Stimulated activated CD8-positive, alpha-beta memory T cell treated with anti-CD3 and anti-CD28 coated beads, Interleukin-15, amount 100 ng/mL, for 1 hour (primary cell): Measurements from ENCODE around the gene ZNF48.
A peak's percentile ranks its signal among the peaks of the same experiment; 100 is the strongest.

Source experiments
- DNase-seq: peaks from one replicate; pipeline ENCODE4 v3.0.0-alpha.2; 2020; ENCODE audit warnings: low read depth

The ZNF48 gene

DNA sequence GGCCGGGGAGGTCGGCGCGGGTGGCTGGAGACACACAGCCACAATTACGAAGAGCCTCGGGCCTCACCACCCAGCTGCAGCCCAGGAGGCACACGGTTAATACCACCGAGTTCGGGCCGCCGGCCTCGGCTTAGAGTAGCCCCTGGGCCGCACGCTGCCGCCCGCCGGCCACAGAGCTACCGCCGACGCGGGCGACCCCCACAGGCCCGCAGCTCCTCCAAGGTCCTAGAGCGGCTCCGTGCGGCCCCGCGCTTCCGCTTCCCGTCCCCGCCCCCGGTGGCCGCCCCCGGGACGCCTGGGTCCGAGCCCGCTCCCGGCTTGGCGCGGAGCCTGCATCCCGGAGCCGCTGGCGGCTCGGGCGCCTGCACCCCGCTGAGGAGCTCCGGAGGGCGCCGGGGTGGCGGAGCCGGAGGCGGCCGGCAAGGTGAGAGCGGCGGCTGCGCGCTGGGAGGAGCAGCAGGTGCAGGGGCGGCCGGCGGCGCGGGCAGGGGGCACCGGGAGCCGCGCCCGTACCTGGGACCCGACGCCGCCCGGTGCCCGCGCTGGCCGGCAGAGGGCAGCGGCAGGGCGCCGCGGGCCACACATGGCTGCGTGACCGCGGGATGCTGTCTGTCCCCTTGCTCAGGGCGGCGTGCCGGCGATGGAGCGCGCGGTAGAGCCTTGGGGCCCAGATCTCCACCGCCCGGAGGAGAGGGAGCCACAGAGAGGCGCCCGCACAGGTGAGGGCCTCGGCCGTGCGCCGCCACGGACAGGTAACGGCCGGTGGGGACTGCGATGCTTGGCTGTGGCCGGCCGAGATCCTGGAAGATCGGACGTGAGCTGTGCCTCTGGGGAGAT is at the start of gene ZNF48:
TSS of gene ZNF48 (plus strand) at position 266 of the 837 bp plus-strand sequence. CDS start at position 641, 375 bp downstream.
- DNase-seq = peak; percentile 10

DNA sequence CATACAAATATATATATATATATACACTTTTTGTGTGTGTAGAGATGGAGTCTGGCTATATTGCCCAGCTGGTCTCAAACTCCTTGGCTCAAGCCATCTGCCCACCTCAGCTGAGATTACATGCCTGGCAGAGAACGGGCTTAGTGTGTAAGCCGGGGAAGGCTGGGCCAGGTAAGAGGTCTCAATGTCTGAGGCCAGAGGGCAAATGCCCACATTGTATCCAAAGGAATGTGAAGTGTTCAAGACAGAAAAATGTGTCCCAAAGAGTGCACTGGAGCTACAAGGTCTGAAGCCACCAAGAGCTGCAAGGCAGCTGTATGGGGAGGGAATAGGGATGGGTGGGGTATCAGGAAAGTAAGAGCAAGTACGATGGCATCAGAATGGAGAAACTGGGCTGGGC is 48.9 kb upstream of the ZNF48 start:
- no peak for DNase-seq

DNA sequence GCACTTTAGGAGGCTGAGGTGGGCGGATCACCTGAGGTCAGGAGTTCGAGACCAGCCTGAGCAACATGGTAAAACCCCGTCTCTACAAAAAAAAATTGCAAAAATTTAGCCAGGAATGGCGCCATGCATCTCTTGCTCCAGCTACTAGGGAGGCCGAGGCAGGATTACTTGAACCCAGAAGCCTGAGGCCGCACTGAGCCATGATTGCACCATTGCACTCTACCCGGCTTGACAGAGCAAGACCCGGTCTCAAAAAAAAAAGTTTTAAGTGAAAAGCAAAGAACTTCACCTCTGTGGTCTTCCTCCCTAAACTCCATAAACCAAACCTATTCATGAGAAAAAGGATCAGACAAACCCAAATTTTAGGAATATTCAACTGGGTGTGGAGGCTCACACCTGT is 47.1 kb upstream of the ZNF48 start:
- no peak for DNase-seq

DNA sequence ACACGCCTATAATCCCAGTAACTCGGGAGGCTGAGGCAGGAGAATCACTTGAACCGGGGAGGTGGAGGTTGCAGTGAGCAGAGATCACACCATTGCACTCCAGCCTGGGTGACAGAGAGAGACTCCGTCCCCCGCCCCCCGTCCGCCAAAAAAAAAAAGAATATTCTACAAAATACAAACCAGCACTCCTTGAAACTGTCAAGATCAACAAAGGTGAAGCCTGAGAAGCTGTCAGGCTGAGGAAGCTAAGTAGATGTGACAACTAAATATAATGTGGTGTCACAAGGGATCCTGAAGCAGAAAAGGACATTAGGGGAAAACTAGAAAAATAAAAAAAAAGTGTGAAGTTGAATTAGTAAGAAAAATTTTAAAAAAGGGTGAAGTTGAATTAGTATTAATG is 46.3 kb upstream of the ZNF48 start:
- DNase-seq = no peak

DNA sequence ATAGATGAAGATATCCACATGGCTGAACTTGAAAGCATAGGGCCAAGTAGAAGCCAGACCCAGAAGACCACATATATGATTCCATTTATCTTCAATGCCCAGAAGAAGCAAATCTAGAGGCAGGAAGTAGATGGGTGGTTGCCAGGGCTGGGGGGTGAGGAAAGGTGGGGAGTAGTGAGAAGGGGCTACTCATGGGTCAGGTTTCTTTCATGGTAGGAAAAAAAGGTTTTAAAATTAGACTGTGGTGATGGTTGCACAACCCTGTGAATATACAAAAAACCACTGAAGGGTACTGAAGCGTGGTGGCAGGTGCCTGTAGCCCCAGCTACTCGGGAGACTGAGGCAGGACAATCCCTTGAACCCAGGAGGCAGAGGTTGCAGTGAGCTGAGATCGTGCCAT is 45.5 kb upstream of the ZNF48 start:
- DNase-seq = no peak

DNA sequence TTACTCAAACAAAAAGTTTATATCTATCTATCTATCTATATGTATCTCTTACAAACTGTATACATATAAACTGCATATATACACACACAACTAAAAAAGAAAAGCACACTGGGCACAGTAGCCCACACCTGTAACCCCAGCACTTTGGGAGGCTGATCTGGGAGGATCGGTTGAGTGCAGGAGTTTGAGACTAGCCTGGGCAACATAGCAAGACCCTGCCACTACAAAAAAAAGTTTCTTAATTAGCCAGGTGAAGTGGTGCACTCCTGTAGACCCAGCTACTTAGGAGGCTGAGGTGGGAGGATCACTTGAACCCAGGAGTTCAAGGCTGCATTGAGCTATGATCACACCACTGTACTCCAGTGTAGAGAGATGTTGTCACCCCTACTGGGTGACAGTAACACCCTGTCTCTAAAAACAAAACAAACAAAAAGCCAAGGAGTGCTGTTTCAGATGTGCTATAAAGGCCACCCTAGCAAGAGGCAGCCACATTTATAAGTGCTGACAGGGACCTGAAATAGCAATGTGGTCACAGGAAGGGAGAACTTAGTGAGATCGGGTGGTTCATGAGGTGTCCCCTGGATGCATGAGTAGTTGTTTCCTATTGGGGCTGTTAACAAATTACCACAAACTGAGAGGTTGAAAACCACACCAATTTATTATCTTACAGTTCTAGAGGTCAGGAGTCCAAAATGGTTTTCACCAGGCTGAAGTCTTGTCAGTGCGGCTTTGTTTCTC is 44.9 kb upstream of the ZNF48 start:
- DNase-seq = no peak

DNA sequence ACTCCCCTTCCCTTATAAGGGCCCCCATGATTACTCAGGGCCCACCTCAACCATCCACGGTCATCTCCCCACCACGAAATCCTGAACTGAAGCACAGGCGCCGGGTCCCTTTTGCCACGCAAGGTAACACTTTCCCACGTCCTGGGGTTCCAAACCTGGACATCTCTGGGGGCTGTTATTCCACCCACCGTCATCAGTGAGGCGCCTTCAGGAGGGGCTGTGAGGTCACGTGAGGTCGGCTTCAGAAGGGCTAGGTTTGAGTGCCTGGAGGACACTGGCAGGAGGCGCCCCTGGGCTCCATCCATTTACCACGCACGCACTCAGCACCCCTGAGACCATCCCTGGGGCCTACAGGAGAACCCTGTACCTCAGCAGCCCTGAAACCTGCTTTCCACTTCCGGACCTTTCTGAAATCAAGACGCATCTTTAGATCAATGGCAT is 44.2 kb upstream of the ZNF48 start:
- no peak for DNase-seq

DNA sequence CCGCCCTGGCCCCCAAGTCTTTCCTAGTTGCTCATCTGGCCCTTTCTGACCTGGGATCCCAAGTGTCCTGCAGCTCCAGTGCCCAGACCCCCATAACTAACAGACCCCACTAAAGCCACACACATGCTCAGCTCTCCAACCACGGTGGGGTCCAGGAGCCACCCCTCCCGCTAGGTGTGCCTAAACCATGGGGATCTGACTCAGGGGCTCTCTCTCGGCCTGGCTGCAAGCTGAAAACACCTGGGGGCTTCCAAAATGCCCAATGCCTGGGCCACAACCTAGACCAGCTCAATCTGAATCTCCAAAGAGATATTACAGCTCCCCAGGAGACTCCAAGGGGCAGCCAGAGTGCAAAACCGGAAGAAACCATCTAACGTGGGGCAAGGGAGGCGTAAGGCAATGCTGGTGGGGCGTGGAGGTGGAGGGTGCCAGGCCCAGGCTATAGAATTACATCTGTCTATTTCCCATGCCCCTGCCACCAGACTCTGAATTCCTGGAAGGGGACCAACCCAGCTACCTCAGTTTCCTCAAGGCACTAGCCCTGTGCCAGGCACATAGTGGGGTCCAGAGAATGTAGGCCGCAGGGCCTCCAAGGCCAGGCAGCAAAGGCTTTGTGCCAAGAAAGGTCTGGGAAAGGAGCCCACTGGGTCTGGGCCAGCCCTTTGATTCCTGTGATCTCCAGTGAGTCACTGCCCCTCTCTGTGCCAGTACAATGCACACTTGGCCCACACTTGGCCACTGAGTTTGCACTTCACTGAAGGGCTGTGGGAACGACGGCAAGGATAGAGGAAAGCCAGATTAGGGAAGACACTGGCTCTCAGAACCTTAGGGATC is 43.4 kb upstream of the ZNF48 start:
- DNase-seq = no peak

DNA sequence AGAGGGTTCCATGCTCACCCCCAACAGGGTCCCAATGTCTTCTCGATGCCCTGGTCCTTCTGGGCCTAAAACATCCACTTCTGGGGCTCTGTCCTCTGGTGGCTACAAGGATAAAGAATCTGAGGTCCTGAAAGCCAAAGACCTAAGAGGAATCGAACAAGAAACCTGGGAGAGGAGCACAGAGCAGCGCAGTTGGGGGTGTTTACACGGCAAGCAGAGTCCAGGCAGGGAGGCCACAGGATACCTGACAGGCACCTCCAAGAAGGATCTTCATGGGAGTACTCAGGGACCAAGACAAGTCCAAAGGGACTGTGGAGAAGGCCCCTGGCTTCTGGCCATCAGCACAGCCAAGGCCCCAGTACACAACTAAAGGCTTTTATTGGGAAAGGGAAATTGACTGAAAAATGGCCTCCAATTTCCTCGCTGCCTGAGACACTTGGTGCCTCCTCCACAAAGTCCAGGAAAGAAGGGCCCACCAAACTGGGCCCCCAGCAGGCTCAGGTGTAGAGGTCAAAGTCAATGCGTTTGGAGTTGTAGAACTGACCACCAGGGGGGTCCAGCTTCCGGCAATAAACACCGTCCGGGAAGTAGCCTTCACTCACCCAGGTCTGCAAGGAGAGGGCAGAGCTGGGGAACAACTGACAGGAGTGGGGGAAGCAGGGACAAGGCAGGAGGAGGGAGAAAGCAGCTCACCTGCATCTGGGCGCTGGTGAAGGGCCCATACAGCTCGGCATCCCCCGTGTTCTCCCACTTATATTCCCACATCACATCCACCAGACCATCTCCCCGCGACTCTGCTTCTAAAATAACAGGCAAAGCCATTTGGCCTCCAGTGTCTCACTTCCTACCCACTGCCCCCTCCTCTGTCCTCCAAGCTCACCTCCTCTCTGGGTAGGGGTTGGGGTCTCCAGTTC is 42.5 kb upstream of the ZNF48 start:
- DNase-seq = no peak

DNA sequence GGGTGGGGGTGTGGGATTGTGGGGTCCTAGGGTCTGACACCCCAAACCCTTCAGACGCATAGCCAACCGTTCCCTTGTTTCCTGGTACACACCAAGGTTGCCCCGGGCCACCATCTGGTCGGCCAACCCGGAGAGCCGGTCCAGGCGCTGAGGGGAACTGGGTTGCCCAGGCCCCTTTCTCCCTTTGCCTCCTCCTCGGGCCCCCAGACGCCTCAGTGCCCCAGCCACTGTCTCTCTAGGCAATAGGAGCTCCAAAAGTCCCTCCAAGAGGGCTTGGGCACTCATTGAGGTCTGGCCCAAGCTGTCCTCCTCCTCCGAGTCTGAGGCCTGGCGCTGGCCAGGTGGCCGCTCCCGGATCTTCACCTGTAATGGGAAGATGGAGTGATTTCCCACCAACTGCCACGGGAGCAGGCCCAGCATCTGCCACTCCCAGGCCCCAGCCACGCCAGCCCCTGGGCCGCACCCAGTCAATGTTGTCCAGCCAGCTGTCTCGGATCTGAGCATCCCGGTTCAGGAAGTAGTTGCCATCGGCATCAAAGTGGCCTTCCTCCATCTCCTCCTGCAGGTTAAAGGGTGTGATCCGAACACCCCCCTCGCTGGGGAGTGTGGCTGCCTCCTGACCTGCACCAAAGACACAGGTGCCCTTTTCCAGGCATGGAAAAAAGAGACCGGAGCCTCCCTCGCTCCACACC is 41.6 kb upstream of the ZNF48 start:
- no peak for DNase-seq

DNA sequence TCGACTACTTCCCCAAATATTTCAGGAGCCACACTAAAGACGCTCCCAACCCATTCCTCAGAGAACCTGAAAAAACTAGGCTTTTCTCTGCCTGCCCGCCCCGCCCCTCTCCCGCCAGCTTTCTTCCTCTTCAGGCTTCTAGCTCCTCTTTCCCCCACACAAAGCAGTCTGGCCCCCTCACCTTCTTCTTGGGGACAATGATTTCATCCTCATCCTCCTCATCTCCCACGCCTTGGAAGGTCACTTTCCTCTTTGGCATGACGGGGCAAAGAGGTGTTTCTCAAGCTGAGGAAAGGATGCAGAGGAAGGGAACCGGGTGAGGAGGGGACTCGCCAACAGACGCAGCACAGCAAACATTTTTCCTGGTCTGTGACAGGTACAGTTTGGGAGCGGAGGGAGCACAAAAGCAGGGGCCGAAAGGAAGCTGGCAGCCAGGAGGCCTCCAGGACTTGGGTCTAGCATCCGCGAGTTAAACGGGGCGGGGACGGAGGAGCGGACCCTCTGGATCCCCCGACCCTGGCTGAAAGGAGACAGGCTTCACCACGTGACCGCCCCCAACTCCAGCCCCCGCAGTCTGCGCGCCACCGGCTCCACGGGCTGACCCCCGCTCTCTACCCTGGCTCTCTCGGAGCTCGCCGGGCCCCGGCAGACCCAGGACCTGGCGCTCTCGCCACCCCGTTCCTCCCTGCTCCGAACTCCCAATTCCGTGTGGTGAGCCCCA is 40.6 kb upstream of the ZNF48 start:
- no peak for DNase-seq

DNA sequence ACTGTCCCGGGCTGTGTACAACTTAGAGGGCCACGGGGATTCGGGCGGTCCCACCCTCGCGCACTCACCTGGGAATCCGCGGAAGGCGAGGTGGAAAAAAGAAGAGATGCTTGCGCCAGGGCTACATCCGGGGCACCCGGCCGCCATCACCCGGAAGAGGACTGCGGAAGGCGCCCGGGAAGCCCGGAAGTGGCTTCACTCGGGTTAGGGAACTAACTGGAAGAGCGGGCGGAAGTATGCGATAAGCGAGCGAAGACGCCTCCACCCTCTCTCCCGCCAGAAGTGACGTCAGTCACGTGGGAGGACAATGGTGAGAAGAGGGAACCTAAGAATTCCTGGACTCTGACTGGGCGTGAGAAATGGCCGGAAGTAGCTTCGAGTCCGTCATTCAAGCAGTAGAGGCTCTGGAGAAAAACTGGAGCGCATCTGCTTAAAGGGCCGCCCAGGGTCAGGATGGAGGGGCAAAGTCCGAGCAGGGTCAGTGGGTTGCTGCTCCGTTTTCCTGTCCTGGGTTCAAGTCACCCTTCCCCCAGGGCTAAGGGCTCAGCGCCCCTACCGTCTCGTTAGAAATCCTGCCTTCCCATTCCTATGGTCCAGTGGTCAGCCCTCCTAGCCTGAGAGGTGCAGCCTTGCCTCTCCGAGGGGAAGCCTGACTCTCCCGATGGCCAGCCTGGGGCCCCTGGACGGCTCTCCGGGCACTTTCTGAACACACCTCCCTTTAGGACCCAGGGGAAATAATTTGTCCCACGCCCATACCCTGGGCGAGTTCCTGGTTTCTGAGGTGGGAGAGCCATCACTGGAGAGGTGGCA is 39.9 kb upstream of the ZNF48 start, which contains the start of gene CD2BP2:
TSS of gene CD2BP2 (minus strand) at position 165 of the 810 bp plus-strand sequence. CDS start 627 bp downstream, outside the sequence.
- DNase-seq = peak; percentile 69

DNA sequence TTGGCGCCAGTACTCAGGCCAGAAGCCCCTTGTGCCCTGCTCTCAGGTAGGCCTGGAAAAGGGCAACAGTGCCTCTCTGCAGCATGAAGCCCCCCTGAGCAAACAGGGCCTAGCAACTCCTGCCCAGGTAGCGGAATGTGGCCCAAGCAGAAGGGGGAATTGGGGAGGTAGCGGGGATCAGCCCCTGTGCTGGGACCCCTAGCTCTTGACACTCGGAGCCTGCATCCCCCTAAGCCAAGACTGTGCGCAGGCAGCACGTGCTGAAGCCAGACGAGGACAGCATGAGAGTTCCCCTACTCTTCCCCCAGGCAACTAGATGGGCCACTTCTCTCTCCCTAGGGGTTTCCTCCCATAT is 39.3 kb upstream of the ZNF48 start:
- DNase-seq = no peak

DNA sequence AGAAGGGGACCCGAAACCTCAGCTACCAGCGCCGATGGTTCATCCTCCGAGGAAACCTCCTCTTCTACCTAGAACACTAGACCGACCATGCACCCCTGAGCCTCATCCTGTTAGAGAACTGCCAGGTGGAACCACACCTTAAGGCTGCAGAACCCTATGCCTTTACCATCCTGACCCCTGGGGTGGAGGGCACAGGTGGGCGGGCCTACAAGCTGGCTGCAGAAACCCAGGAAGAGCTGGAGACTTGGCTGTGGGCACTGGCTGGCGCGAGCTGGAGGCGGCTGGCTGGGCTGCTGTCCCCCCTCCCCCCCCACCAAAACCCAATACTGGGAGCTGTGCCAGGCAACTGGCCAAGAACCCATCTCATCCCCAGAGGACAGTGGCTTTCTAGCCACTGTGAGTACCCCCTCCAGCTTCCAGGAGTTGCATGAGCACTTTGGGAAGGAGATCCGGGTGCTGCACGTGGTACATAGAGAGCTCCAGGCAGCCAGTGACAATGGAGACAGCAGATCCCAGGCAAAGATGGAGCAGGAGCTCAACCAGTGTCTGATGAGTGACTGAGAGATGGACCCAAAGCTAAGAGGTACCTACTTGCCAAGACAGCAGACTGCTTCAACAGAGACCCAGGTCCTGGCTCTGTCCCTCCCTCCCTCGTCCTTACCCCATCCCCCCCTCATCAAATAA is 38.7 kb upstream of the ZNF48 start:
- no peak for DNase-seq

DNA sequence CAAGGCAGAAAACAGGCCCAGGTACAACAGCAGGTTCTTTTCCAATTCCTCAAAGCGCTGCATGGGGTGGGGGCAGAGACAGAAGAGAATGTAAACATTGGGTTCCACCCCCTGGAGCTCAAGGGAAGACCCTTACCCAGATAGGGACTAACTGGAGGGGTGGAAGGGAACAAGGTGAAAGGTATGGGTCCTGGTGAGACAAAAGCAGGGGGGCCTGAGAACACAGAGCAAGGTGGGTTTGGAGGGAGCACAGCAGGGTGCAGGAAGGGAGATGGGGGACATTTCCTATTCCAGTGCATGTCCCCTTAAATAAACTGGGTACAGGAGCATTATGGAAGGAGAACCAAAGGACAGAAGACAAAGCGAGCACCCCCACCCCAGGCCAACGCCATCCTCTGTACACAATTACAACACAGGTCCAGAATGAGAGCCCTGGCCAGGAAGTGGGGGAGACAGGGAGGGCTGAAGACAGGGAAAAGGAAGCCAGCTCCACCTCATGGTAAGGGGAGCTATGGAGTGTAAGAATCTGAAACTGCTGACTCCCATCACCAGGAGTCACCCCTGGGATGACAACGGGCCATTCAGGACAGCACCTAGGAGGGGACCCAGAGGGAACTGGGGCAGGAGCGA is 38.0 kb upstream of the ZNF48 start:
- DNase-seq = no peak

DNA sequence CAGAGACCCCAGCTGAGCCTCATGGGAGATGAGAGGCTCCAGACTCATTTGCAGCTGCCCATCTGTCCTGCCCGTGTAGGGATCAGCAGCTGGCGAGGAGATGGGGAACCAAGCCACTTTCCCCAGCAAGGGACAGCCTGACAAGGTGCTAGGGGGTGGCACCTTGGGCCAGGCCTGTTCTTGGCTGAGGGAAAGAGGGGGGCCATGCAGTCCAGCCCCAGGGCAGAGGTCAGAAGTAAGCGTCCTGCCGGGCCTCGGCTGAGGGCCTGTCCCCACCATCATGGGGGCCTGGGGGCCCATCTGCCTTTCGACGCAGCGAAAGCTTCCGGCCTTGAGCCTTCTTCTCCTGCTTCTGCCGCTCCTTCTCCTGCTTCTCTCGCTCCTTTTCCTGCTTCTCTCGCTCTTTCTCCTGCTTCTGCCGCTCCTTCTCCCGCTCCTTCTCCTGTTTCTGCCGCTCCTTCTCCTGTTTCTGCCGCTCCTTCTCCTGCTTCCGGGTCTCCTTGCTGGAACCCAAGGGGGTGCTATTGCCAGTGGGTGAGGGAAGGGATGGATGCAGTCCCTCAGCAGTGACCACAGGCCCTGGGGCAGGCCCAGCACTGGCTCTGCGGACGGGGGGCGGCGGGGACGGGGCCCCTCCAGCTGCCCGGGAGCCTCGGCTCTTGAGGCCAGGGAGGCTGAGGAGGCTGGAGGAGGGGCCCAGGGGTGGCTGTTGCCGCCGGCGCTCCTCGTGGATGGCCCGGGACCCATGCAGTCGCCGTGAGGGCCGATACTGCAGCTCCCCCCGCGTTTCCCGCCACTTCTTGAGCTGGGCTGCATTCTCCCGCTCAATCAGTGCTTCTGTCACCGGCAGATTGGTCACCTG is 37.3 kb upstream of the ZNF48 start:
- DNase-seq = no peak

DNA sequence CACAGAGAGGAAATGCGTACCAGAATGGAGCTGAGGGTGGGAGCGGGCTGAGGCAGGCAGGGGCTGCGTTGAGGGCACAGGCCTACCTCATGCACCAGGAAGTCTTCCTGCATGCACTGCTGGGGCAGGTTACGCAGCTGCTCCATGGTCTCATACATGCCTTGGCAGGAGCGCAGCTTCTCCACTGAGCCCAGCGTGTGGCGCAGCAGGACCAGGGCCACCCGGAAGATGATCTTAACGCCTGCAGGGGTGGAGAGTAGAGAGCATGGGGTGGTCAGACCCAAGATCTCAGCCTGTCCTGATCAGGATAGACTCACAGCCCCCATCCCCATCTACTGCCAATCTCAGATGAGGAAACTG is 36.7 kb upstream of the ZNF48 start:
- DNase-seq = no peak
